GM12801 (cell line): Measurements from ENCODE around the gene OAT.

ENCODE experiments used
- CTCF ChIP-seq: IDR thresholded peaks from one replicate; pipeline ENCODE4 v1.5.1; 2011; ENCODE audit warnings: control low read depth; ENCODE audit not compliant: insufficient read length; ENCODE audit errors: extremely low read depth

OAT gene

GRCh38 chr10:124451276-124451675 lies 32.6 kb upstream of the OAT start:
- TF ChIP-seq CTCF: no peak

- TF ChIP-seq CTCF: no peak
These were observed 32.0 kb upstream of the OAT start for GRCh38 chr10:124450783-124451057.

- TF ChIP-seq CTCF: no peak
These were observed 31.5 kb upstream of the OAT start, which contains the start of gene NKX1-2 for GRCh38 chr10:124450012-124450782. Gene NKX1-2 (minus strand): TSS chr10:124450035. CDS start chr10:124449943, 92 bp downstream.

GRCh38 chr10:124449170-124450011 lies 30.7 kb upstream of the OAT start:
- no peak for TF ChIP-seq CTCF

GRCh38 chr10:124448696-124449169 lies 30.0 kb upstream of the OAT start:
- no peak for TF ChIP-seq CTCF

- no peak for TF ChIP-seq CTCF
These were observed 29.2 kb upstream of the OAT start for GRCh38 chr10:124447751-124448466.
